Activated T-helper 1 cell treated with Interleukin-2 at 50 U/mL for 16 hours (primary cell): ENCODE measurements around the gene RADIL.

ENCODE experiments used
- DNase-seq: peaks from one replicate; pipeline ENCODE4 v3.0.0-alpha.2; 2020; ENCODE audit warnings: low read depth

RADIL gene

GRCh38 chr7:4831723-4832495 lies 51.6 kb downstream of the RADIL start:
- DNase-seq: no peak

DNA sequence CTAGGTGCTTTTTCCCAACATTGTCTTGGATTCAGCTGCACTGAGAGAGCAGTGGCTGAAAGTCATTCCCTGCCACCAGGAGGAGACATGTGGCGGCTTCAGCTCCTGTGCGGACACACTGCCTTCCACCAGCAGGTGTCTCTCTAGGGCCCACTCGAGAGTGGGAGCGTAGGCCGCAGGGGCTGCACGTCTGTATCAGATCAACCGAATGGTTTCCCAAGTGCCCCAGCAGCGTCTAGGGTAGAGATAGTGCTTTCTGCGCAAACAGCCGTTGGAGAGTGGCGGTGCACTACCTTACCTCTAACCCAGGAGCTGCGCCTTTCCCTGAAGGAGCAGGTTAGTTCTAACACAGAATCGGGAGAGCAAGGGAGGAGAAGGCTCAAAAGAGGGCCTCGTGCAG lies 53.3 kb downstream of the RADIL start:
- DNase-seq: no peak

DNA sequence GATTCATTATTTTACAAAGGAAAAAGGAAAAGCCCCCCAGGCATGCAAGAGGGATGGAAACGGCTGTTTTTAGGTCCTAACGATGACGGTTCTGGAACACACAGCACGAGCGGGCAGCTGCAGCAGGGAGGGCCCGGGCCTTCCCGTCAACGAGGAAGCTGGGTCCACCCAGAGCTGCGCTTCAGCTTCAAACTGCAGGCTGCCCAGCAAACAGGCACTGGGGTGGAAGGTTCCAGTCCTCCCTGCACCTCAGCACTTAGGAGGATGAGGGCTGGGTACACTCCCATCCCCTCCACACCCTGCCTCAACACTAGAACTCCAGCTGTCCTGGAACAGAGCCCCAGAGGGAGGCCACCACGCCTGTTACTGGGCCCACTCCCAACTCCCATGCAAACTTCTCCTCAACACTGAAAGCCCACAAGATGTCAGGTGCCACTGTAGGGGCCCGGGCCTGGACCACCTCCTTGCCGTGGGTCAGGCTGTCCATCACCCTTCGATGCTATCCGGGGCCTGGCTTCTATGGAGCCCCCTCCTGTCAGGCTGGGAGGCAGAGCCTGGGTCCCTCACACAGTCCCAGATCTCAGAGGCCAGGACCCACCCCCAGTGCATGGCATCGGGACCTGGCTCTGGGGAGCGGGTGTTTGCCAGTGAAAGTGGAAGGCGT lies 54.7 kb downstream of the RADIL start:
- no peak for DNase-seq

- DNase-seq: no peak
Observed at GRCh38 chr7:4825081-4825480, 58.4 kb downstream of the RADIL start.

GRCh38 chr7:4824120-4824775 lies 59.3 kb downstream of the RADIL start:
- no peak for DNase-seq

GRCh38 chr7:4823441-4824119 lies 59.9 kb downstream of the RADIL start:
- DNase-seq: no peak

GRCh38 chr7:4822677-4823076 lies 60.8 kb downstream of the RADIL start:
- no peak for DNase-seq

GRCh38 chr7:4820967-4821471 lies 62.5 kb downstream of the RADIL start:
- DNase-seq: no peak

DNA sequence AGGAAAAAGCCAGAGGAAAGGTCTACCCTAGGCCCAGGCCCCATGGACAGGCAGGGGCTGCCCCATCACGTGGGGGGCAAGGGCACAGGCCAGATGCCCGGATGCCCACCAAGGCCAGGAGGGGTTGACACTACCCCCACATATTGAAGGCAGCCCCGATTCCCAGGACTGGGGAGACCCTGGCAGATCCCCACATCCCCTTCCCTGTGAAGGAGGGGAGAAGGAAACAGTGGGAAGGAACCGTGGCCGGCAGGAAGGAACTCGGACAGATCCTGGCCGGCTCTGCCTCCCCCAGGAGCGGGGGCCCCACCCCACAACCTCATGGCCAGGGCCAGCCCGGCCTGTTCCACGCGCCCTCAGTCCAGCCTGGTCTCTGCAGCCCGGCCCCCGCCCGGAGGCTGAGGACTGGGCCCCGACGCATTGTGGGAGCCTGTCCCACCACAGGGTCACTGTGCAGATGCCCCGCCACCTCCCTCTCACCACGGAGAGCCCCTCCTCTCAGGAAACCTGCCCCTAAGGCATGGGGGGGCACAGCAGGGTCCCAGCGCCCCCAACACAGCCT lies 63.0 kb downstream of the RADIL start:
- DNase-seq: no peak

DNA sequence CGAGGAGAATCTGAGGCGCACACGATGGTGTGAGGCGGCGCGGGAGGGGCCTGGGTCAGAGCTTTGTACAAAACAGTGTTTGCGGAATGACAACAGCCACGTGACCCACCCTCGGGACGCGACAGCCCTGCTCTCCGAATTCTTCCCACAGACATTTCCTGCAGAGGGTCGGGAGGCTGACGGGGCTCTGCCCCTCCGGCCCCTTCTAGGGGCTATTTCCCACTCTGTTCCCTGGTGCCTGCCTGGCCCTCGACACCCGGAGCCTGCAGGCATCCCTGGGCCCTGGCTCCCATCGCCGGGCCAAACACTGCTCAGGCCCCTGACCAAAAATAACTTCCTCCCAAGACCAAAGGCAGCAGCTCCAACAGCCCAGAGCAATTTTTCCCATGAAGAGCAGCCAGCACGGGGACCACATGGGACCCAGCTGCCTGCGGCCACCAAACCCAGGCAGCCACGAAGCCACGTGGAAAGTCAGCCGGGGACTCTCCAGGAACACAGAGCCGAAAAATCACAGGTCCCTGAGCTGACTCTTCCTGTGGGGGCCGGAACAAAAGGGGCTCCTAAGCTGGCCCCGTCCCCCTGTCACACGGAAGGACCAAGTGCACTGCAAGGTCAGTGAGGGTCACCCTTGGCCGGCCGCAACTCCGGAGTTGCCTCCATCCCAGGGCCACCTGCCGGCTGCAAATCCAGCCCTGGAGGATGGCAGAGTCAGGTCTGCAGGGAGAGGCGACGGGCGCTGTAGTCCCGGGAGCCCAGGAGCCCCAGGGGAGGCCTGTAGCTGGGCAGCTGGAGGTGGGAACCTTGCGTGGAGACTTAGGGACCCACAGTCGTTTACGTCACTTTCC lies 63.7 kb downstream of the RADIL start:
- no peak for DNase-seq

GRCh38 chr7:4818000-4818794 lies 65.3 kb downstream of the RADIL start:
- no peak for DNase-seq

DNA sequence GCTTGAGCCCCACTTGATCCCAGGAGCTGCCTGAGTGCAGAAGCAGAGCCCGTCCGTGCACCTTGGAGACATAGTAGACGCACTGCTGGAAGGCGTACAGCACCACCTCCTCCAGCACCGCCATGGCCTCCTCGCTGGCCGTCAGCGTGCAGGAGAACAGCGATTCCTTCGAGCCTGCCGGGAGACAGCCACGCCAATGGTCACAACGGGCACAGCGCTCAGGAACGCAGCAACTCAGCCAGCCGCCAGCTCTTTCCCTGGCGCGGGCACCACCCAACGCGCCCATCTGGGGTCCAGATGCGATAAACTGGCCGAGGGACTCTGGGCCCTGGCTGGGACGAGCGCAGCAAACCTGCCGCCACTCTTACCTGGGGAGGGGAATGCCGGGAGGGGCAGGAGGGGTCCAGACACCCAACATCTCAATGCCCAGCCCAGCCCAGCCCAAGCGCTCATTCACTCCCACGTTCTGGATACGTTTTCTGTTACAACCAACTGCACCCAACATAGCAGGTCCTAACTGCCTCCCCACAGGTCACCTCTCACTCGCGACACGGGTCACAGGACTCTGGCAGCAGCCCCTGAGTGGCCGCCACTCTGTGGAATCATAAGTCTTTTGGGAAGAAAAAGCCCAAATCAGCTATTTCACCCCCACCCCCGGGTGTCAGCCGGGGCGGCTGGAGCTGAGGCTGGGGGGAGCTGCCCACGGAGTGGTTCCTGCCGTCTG lies 66.2 kb downstream of the RADIL start:
- DNase-seq: no peak

GRCh38 chr7:4816419-4817080 lies 67.0 kb downstream of the RADIL start:
- DNase-seq: no peak

DNA sequence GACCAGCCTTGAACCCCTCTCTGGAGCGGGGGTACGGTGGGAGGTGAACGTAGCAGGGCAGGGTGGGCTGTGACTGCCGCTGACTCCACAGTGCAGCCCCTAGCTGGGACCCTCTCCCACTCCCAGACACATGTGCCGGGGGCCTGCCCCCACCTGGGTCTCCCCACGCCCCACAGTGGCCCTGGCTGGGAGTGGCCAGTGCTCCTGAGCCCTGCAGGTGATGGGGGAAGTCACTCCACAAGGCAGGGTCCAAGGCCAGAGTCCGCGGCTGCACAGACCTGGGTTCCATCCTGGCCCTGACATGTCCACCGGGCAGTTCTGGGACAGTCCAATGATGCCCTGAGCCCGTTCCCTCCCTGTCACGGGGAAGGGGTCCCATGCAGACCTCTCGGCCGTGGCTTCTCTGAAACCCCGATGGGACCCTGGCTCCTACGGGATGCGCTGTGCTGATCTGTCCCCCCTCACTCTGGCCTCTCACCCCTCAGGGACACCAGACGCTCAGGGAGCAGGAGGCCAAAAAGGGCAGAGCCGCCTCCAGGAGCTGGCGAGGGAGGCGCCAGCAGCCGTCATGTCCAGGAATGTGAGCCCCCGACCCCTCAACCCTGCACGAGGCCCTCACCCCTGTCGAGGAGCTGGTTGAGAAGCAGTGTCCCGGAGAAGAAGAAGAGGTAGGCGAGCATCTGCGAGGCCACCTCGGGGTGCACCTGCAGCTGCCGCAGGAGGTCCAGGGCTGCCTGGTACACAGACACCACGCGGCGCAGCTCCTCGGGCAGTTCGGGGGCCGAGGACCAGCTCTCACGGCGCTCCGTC lies 67.7 kb downstream of the RADIL start:
- no peak for DNase-seq

DNA sequence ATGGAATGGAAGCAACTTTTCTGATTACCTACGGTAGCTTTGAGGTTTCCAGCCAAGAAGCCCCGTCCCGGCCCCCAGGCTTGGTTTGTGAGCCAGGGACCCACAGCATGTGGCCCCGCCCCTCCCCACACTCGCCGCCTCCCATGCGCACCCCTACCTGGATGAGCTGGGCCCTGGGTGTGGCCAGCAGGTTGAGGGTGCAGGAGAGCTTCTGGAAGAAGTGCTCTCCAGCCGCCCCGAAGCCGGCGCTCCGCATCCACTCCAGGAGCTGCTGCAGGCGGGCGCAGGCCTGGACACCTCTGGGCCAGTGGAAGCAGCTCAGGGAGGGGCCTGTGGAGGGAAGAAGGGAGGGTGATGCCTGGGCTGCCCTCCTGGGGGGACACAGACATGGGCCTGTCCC lies 68.4 kb downstream of the RADIL start:
- DNase-seq: no peak

- no peak for DNase-seq
Observed at GRCh38 chr7:4814433-4814832, 69.1 kb downstream of the RADIL start.

DNA sequence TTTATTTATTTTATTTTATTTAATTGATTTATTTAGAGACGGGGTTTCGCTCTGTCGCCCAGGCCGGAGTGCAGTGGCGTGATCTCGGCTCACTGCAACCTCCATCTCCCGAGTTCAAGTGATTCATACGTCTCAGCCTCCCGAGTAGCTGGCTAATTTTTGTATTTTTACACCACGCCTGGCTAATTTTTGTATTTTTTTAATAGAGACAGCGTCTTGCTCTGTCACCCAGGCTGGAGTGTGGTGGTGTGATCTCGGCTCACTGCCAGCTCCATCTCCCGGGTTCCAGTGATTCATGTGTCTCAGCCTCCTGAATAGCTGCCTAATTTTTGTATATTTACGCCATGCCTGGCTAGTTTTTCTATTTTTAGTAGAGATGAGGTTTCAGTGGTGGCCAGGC lies 73.8 kb downstream of the RADIL start:
- no peak for DNase-seq

- no peak for DNase-seq
Observed at GRCh38 chr7:4809091-4809591, 74.4 kb downstream of the RADIL start.
